GM19023 (cell line): ENCODE data around the gene DCAF17.
A peak's percentile ranks its signal among the peaks of the same experiment; 100 is the strongest.
"Not testable (repeated sequence)": the region's sequence is repeated elsewhere in the genome, so short reads cannot be mapped to it uniquely, and the experiment has no call there.

Source experiments
- ATAC-seq: cut with Tn5 transposase; IDR thresholded peaks from one replicate; pipeline ENCODE4 v1.9.1; 2021; ENCODE audit warnings: mild to moderate bottlenecking, moderate library complexity; ENCODE audit not compliant: unreplicated experiment

Gene DCAF17

DNA sequence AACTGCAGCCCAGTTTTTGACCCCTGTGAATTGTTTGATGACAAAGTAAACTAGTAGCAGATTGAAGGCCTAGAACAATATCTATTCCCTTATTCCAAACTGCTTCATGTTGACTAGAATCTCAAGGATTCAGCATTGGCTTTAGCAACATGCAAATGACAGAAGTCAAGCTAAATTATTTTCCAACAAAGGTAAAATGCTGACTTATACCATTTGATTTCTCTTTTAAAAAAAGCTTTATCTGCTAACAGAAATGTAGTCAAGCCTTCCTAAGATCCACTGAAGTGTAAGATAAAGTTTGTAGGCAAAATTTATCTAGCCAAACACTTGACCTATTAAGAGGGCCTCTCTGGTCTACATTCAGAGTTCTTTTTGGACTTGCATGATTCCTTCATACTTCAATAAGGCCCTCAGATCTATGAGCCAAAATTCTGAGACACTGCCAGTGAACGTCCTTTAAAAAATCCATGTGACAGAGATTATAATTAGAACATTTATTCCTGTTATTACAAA, 78.7 kb downstream of the DCAF17 start:
- ATAC-seq = no peak

- peak; percentile 61 for ATAC-seq
These were observed 79.7 kb downstream of the DCAF17 start for GRCh38 chr2:171513719-171514160.

- ATAC-seq = no peak
These were observed 81.0 kb downstream of the DCAF17 start for GRCh38 chr2:171514908-171515582.

DNA sequence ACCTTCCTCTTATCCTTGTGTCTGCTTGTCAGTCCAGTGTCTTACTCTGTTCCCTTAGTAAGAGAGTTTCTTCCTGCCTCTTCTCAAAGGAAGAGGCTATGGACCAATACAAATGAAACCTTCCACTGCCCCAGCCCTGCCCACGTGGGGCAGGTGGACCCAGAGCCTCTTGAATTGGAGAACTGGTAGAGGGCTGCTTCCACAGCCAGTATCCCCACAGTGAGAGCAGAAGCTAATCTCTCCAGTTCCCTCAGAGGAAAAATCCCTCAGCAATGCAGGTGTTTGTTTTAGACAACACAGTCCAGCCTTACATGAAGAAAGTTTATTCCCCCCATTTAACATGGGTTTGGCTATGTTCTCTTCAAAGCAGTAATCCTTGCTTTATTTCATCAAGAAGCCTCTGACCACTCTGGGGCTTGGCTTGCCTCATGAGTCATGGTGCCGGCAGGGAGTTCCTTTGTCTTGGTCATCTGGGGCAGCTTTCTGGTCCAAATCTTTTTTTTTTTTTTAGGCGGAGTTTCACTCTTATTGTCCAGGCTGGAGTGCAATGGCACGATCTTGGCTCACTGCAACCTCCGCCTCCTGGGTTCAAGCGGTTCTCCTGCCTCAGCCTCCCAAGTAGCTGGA, 81.8 kb downstream of the DCAF17 start:
- ATAC-seq = no peak

DNA sequence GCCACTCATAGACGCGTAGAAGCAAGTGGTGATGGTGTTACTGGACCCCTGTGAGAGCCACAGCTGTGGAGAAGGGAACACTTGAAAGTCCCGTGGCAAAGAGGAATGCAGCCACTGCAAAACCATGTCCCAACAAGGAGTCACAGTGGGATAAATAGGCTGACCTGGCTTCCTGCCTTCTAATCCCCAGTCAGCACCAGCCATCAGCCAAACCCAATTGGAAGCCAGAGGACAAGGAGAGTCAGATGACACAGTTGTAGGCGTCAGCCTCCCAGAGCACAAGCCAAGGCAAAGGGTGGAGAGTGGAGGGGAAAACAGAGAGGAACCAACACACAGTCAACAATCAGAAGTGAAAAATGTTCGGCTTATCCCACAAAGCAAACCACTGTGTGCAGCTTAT, 82.8 kb downstream of the DCAF17 start:
- no peak for ATAC-seq

DNA sequence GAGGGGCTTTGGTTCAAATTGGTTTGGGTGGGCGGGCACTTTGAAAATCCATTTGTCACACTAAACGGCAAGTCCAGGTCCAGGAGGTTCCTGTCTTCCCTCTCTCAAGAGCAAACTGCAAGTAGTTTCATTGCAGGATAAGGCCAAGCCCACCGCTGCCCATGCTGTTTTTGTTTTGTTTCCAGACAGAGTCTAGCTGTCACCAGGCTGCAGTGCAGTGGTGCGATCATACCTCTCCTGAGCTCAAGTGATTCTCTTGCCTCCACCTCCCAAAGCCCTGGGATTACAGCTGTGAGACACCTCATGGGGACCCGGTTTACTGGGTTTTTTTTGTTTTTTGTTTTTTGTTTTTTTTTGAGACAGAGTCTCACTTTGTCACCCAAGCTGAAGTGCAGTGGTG, 86.4 kb downstream of the DCAF17 start:
- ATAC-seq = no peak

DNA sequence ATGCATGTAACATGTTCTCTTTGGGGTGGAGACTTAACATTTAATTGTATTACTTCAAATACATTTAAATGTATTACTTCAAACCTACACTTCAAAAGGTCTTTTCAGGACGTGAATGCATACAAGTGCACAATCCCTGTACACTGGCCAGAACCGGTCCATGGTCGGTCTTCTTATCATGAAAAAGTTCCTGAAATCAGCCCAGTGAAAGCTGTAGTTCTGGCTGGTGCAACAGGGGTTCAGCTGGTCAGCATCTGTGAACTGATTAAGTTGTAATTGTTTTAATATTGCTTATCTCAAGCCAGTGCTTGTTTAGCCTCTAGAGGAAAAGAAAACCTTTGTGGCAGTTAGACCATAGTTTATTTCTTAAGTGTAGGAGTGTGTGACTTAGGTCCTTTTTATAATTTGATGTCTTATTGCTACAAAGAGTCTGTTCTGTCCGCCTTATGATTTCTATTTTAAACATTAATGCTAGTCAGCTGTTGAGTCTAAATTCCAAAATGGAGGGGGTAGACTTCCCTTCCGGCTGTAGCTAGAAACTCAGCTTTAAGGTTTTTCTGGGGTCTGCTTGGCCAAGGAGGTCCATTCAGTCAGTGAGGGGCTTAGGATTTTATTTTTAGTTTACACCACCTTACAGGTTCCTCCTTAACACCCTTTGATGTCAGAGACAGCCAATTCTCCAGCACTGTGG, 87.5 kb downstream of the DCAF17 start:
- ATAC-seq = no peak

DNA sequence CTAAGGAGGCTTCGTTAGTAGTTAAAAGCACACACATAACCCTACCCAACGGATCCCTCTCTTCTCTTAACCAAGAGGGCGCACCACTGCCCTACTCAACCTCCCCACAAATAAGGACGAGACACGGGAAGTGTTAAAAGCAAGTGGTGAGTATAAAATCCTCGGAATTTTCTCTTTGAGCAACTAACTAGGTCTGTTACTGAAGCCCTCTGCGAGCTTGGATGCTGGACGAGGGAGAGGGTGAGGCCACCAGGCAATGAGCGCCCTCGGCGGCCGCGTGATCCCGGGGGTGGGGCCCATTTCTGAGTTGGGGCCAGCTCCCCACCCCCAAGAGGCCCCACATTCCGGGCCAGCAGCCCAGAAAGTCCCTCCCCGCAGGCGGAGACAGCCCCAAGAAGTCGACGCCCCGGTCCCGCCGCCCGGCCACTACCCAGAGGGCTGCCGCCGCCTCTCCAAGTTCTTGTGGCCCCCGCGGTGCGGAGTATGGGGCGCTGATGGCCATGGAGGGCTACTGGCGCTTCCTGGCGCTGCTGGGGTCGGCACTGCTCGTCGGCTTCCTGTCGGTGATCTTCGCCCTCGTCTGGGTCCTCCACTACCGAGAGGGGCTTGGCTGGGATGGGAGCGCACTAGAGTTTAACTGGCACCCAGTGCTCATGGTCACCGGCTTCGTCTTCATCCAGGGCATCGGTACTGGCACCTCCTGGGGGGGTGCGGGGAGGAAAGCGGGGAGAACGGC, 88.2 kb downstream of the DCAF17 start, which contains the start of gene CYBRD1:
Gene CYBRD1, plus strand, starts transcription at position 423 of the 736 bp plus-strand sequence. Its CDS starts 72 bp downstream, at position 495.
- peak; percentile 52 for ATAC-seq

DNA sequence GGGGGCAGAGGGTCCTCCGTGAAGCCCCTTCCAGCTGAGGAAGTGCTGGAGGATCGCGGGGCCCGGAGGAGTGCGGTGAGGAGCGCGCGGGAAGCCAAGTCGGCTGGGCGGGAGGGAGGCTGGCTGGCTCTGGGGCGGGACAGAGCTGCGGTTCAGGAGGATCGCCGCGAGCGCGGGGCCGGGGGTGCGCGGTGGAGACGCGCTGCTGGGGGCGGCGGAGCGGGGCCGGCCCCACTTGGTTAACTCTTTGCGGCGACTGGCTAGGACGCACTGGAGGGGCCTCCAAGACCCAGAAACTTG, 88.7 kb downstream of the DCAF17 start:
- peak; percentile 40 for ATAC-seq

DNA sequence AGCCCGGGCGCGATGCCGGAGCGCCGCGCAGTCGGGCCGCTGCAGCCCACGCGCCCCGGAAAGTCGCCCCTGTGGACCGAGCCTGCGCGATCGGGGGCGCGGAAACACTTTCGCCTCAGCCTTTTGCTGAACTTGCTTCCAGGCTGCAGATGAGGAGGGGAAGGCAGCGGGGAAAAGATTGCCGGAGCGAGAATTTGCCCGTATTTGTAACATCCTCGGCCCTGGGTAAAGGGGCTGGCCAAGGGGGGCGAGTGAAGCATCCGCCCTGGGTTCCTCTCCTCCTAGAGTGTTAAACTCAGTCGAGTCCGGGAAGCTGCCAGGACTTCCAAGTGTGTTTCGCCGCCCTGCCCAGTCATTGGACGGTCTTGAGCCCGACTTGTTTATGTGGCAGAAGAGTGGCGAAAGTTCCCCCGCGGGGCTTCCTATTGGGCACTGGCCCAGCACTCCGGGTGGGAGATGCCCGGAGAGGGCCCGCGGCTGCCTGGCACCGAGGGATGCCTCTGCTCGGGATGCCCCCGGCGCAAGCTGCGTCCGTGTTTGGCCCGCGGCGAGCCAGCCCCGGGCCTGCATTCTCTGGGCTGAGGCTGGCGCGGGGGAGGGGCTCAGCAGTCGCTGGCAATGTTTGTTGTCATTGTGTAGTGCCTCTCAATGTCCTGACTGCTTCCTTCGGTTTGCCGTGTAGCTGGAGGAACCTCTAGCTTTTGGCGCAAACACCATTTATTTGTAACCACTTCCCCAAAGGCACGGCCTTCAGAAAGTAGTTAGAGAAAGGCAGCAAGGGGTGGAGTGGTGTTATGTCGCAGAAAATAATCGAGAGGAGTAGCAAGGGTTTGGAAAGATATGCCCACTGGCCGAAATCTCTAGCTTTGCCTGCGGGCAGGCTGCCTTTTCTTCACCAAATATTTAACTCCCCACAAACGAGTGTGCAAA, 89.3 kb downstream of the DCAF17 start:
- peak; percentile 45 for ATAC-seq

DNA sequence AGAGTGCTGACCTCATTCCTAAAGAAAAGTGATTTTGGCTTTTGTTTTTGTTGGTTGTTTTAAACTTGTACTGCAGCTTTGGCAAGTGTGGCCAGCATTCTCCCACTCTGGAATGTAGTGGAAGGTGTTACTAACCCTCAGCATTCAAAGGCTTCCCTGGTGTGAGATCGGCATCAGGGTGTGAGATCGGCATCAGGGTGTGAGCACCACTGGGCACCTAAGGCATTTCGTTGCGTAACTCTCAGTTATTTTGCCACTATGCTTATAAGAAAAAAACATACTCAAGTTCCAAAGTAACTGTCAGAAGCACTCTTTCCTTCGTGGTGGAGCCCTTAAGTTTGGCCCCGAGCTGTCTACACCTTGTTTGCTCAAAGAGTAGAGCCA, 90.0 kb downstream of the DCAF17 start:
- ATAC-seq = no peak

DNA sequence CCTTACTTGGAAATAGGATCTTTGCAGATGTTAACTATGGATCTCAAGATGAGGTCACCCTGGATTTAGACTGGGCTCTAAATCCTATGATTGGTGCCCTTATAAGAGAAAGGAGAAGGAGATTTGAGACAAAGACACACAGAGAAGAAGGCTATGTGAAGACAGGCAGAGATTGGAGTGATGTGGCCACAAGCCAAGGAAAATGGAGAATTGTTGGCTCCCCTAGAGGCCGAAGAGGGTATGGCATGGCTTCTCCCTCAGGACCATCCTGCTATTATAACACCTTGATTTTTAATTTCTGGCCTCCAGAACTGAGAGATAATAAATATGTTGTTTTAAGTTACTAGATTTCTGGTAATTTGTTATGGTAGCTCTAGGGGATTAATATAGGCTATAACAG, 95.9 kb downstream of the DCAF17 start:
- no peak for ATAC-seq

- no peak for ATAC-seq
These were observed 96.4 kb downstream of the DCAF17 start for GRCh38 chr2:171530378-171530777.

GRCh38 chr2:171530859-171531258, 96.8 kb downstream of the DCAF17 start:
- ATAC-seq = not testable (repeated sequence)

DNA sequence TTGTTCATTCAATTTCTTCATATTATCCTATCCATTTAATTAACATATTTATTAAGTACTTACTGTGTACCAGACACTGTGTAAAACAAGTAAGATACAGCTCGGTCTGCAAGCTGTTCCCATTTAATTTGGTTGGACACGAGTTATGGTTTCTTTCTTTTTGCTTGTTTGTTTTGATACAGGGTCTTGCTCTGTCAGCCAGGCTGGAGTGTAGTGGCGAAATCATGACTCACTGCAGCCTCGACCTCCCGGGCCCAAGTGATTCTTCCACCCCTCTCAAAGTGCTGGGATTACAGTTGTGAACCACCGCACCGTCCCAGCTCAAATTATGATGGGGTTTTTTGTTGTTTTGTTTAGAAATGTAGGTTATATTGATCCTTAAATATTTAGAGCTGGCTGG, 97.3 kb downstream of the DCAF17 start:
- ATAC-seq = no peak

GRCh38 chr2:171531836-171532450, 97.9 kb downstream of the DCAF17 start:
- no peak for ATAC-seq

- ATAC-seq = no peak
These were observed 99.3 kb downstream of the DCAF17 start for GRCh38 chr2:171533331-171533730.
